ENCODE measurements around the gene RBBP8. TPM values are rescaled to one million over a fixed set of nuclear protein-coding genes. Genes with fewer than 3 reads are reported as not detected.

The RBBP8 gene
- total RNA-seq, 1 experiment from 2014 or later: 65.2 TPM

- H3K36me3 Mint-ChIP-seq (ENCODE audit: insufficient read depth in 1 of 3, low read depth in 3 of 3): no peaks in the 10 kb centered on the region
- Histone ChIP-seq H4K8ac (replicated peaks; ENCODE audit: insufficient read length, low read depth, low read length) (no peak overlapping the region), H3K9me3 (ENCODE audit: control insufficient read depth, low read depth, low read length) (no peaks in the 10 kb centered on the region), H2BK15ac (ENCODE audit: low read depth, low read length) (no peak overlapping the region), H3K56ac (ENCODE audit: insufficient read length, low read depth, low read length) (no peak overlapping the region), H4K20me1 (ENCODE audit: control insufficient read depth, insufficient read depth, insufficient read length) (no peaks in the 10 kb centered on the region), H3K23me2 (ENCODE audit: insufficient read length, low read depth, low read length, poor library complexity, severe bottlenecking) (no peaks in the 10 kb centered on the region), H2BK5ac (ENCODE audit: insufficient read length, low read length) (no peak overlapping the region), H3K4me1 (ENCODE audit: insufficient read depth, low read length) (no peaks in the 10 kb centered on the region), H3T11ph (ENCODE audit: low read length) (no peak overlapping the region), H2BK12ac (ENCODE audit: insufficient read length, low read depth, low read length) (no peak overlapping the region), H3K27ac (ENCODE audit: insufficient read length, low read depth, low read length) (no peak overlapping the region), H2BK20ac (ENCODE audit: low read depth, low read length, poor library complexity, severe bottlenecking) (no peak overlapping the region), H2BK120ac (ENCODE audit: low read depth, low read length, poor library complexity, severe bottlenecking) (no peak overlapping the region), H4K91ac (ENCODE audit: insufficient read length, low read depth, low read length) (no peak overlapping the region), H3K18ac (ENCODE audit: insufficient read length, low read depth, low read length) (no peak overlapping the region), H3K23ac (ENCODE audit: insufficient read length, low read depth, low read length) (no peak overlapping the region), H3K4me2 (ENCODE audit: insufficient read depth, insufficient read length, low read length) (no peak overlapping the region), H2AFZ (ENCODE audit: low read length) (no peak overlapping the region), H4K5ac (ENCODE audit: insufficient read length, low read depth, low read length) (no peak overlapping the region), H3K27me3 (ENCODE audit: insufficient read depth, low read length) (no peaks in the 10 kb centered on the region), H3K4ac (ENCODE audit: low read depth, low read length) (no peak overlapping the region), H3K79me2 (ENCODE audit: insufficient read depth, low read length) (no peaks in the 10 kb centered on the region), H3K14ac (ENCODE audit: insufficient read depth, low read length) (no peak overlapping the region), H2AK5ac (ENCODE audit: insufficient read length, low read length) (no peak overlapping the region), H3K9ac (ENCODE audit: extremely low read depth, insufficient read length, low read length) (no peak overlapping the region), H3K79me1 (ENCODE audit: insufficient read depth, low read depth, low read length, poor library complexity, severe bottlenecking) (no peaks in the 10 kb centered on the region)
- H3K4me1 Mint-ChIP-seq: peaks cover 7 to 22% of the 10 kb centered on the region in 2 experiments
- no CpG with 5 or more reads among the region's 2 CpGs for WGBS (ENCODE audit: extremely low coverage, insufficient read length, low lambda C conversion rate)
- no peak for TF ChIP-seq CTCF (conservative IDR thresholded peaks at IDR 0.05)
- no peaks in the 10 kb centered on the region for H3K27me3 Mint-ChIP-seq (ENCODE audit: low read depth)
- H3K9me3 Mint-ChIP-seq: no peaks in the 10 kb centered on the region
- H3K4me3 Mint-ChIP-seq: no peak overlapping the region
- H3K27ac Mint-ChIP-seq: no peak overlapping the region
- DNase-seq: no peak
Observed at GRCh38 chr18:22924589-22924988, 8.5 kb upstream of the RBBP8 start.

Data from H9 (cell line).